NOMO-1 (cell line): Measurements from ENCODE around the gene HNRNPLL.
"Not testable (repeated sequence)": the region's sequence is repeated elsewhere in the genome, so short reads cannot be mapped to it uniquely, and the experiment has no call there.

Experiments used
- DNase-seq, 2 experiments: peaks; one replicate each; lab custom pipeline; 2025; ENCODE audit not compliant: unreplicated experiment in 2 of 2; lab: John Stamatoyannopoulos, UW

Gene HNRNPLL

GRCh38 chr2:38602732-38603401 is at the start of gene HNRNPLL:
HNRNPLL (minus strand) TSS chr2:38602928; CDS start chr2:38602626, 302 bp downstream.
- DNase-seq, result peak; percentile 93 to 94

- DNase-seq, result no peak
These were observed 48.0 kb upstream of the HNRNPLL start for GRCh38 chr2:38650717-38651116.

GRCh38 chr2:38650012-38650411 is 47.3 kb upstream of the HNRNPLL start:
- DNase-seq, result no peak

- no peak for DNase-seq
These were observed 46.5 kb upstream of the HNRNPLL start for GRCh38 chr2:38649176-38649728.

GRCh38 chr2:38648107-38648761 is 45.5 kb upstream of the HNRNPLL start:
- peak; percentile 53 to 71 for DNase-seq

- DNase-seq, result peak; percentile 64 to 88
These were observed 41.2 kb upstream of the HNRNPLL start for GRCh38 chr2:38643683-38644511.

GRCh38 chr2:38643021-38643671 is 40.4 kb upstream of the HNRNPLL start:
- no peak for DNase-seq

GRCh38 chr2:38642373-38643017 is 39.8 kb upstream of the HNRNPLL start:
- DNase-seq, result not testable (repeated sequence)

- no peak for DNase-seq
These were observed 33.3 kb upstream of the HNRNPLL start for GRCh38 chr2:38636069-38636468.

GRCh38 chr2:38635139-38635538 is 32.4 kb upstream of the HNRNPLL start:
- no peak for DNase-seq

- DNase-seq, result peak; percentile 72 to 96
These were observed 32.0 kb upstream of the HNRNPLL start for GRCh38 chr2:38634684-38635083.

GRCh38 chr2:38633895-38634294 is 31.2 kb upstream of the HNRNPLL start:
- no peak for DNase-seq

GRCh38 chr2:38632980-38633379 is 30.3 kb upstream of the HNRNPLL start:
- no peak for DNase-seq

GRCh38 chr2:38631976-38632375 is 29.2 kb upstream of the HNRNPLL start:
- no peak for DNase-seq

GRCh38 chr2:38629684-38630083 is 27.0 kb upstream of the HNRNPLL start:
- DNase-seq, result no peak

- no peak for DNase-seq
These were observed 24.7 kb upstream of the HNRNPLL start for GRCh38 chr2:38627391-38627790.

GRCh38 chr2:38626326-38627035 is 23.8 kb upstream of the HNRNPLL start:
- no peak for DNase-seq

- DNase-seq, result peak; percentile 82 to 98
These were observed 19.5 kb upstream of the HNRNPLL start for GRCh38 chr2:38622210-38622609.

- DNase-seq, result no peak
These were observed 18.3 kb upstream of the HNRNPLL start for GRCh38 chr2:38621018-38621417.
